ENCODE results near the gene S100B.

DNA sequence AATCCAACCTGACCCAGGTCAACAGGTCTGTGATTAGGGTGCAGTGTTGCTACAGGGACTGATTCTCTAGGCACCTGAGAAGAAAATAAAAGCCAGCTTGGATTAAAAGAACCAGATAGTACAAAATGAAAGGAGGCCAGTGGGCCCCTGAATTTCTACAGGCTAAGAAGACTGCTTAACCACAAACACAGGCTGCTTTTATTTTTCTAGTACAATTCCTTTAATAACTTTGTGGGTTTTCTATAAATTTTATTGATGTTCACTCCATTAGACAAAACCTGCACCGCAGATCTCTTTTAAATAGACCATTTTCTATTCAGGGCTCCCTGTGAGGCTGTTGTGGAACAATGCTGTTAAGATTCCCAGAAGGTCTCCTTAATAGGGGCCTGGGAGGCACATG lies 20.9 kb upstream of the S100B start:
- TF ChIP-seq JUND (IDR thresholded peaks at IDR 0.05) (no peak), NR2F2 (IDR thresholded peaks at IDR 0.05) (no peak), SP1 (IDR thresholded peaks at IDR 0.05) (no peak), RXRA (IDR thresholded peaks at IDR 0.05) (no peak), YY1 (IDR thresholded peaks at IDR 0.05) (no peak), RAD21 (IDR thresholded peaks at IDR 0.05) (no peak), TAF1 (conservative IDR thresholded peaks at IDR 0.05) (no peak), FOXA1 (IDR thresholded peaks at IDR 0.05) (no peak), EGR1 (IDR thresholded peaks at IDR 0.05; ENCODE audit: low read depth in 2 of 2) (no peak)
- TF ChIP-seq, protein P1, sequence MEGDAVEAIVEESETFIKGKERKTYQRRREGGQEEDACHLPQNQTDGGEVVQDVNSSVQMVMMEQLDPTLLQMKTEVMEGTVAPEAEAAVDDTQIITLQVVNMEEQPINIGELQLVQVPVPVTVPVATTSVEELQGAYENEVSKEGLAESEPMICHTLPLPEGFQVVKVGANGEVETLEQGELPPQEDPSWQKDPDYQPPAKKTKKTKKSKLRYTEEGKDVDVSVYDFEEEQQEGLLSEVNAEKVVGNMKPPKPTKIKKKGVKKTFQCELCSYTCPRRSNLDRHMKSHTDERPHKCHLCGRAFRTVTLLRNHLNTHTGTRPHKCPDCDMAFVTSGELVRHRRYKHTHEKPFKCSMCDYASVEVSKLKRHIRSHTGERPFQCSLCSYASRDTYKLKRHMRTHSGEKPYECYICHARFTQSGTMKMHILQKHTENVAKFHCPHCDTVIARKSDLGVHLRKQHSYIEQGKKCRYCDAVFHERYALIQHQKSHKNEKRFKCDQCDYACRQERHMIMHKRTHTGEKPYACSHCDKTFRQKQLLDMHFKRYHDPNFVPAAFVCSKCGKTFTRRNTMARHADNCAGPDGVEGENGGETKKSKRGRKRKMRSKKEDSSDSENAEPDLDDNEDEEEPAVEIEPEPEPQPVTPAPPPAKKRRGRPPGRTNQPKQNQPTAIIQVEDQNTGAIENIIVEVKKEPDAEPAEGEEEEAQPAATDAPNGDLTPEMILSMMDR (IDR thresholded peaks at IDR 0.05; ENCODE audit: low read depth, low read length, missing input control): no peak
- TF ChIP-seq, protein P2, sequence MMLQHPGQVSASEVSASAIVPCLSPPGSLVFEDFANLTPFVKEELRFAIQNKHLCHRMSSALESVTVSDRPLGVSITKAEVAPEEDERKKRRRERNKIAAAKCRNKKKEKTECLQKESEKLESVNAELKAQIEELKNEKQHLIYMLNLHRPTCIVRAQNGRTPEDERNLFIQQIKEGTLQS (IDR thresholded peaks at IDR 0.05): no peak
- TF ChIP-seq, protein P3, sequence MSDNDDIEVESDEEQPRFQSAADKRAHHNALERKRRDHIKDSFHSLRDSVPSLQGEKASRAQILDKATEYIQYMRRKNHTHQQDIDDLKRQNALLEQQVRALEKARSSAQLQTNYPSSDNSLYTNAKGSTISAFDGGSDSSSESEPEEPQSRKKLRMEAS (IDR thresholded peaks at IDR 0.05): no peak
- TF ChIP-seq, protein P4, sequence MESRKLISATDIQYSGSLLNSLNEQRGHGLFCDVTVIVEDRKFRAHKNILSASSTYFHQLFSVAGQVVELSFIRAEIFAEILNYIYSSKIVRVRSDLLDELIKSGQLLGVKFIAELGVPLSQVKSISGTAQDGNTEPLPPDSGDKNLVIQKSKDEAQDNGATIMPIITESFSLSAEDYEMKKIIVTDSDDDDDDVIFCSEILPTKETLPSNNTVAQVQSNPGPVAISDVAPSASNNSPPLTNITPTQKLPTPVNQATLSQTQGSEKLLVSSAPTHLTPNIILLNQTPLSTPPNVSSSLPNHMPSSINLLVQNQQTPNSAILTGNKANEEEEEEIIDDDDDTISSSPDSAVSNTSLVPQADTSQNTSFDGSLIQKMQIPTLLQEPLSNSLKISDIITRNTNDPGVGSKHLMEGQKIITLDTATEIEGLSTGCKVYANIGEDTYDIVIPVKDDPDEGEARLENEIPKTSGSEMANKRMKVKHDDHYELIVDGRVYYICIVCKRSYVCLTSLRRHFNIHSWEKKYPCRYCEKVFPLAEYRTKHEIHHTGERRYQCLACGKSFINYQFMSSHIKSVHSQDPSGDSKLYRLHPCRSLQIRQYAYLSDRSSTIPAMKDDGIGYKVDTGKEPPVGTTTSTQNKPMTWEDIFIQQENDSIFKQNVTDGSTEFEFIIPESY (IDR thresholded peaks at IDR 0.05): no peak
- TF ChIP-seq, protein P5, sequence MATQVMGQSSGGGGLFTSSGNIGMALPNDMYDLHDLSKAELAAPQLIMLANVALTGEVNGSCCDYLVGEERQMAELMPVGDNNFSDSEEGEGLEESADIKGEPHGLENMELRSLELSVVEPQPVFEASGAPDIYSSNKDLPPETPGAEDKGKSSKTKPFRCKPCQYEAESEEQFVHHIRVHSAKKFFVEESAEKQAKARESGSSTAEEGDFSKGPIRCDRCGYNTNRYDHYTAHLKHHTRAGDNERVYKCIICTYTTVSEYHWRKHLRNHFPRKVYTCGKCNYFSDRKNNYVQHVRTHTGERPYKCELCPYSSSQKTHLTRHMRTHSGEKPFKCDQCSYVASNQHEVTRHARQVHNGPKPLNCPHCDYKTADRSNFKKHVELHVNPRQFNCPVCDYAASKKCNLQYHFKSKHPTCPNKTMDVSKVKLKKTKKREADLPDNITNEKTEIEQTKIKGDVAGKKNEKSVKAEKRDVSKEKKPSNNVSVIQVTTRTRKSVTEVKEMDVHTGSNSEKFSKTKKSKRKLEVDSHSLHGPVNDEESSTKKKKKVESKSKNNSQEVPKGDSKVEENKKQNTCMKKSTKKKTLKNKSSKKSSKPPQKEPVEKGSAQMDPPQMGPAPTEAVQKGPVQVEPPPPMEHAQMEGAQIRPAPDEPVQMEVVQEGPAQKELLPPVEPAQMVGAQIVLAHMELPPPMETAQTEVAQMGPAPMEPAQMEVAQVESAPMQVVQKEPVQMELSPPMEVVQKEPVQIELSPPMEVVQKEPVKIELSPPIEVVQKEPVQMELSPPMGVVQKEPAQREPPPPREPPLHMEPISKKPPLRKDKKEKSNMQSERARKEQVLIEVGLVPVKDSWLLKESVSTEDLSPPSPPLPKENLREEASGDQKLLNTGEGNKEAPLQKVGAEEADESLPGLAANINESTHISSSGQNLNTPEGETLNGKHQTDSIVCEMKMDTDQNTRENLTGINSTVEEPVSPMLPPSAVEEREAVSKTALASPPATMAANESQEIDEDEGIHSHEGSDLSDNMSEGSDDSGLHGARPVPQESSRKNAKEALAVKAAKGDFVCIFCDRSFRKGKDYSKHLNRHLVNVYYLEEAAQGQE (IDR thresholded peaks at IDR 0.05): no peak
